H9 (cell line): ENCODE measurements around the gene CCBE1. TPM values are rescaled to one million over a fixed set of nuclear protein-coding genes. Genes with fewer than 3 reads are reported as not detected.

Experiments used
- DNase-seq: peaks from one replicate; pipeline ENCODE4 v3.0.0-alpha.2; 2017
- H2AFZ ChIP-seq: one replicate; pipeline ENCODE4 v1.6.1; 2013; ENCODE audit warnings: mild to moderate bottlenecking, low read length, control low read depth, moderate library complexity
- H2AK5ac ChIP-seq: 2 replicates; pipeline ENCODE4 v1.6.1; 2013; ENCODE audit warnings: low read length, control low read depth, mixed read lengths; ENCODE audit not compliant: insufficient read length
- H2BK120ac ChIP-seq: one replicate; pipeline ENCODE4 v1.6.1; 2013; ENCODE audit warnings: low read depth, mild to moderate bottlenecking, low read length, control low read depth, inconsistent platforms; ENCODE audit not compliant: poor library complexity, severe bottlenecking
- H2BK12ac ChIP-seq: 2 replicates; pipeline ENCODE4 v1.6.1; 2013; ENCODE audit warnings: low read length, control low read depth, mixed read lengths, low read depth; ENCODE audit not compliant: insufficient read length
- H2BK15ac ChIP-seq: 2 replicates; pipeline ENCODE4 v1.6.1; 2013; ENCODE audit warnings: low read depth, low read length, control low read depth
- H2BK20ac ChIP-seq: one replicate; pipeline ENCODE4 v1.6.1; 2013; ENCODE audit warnings: low read depth, mild to moderate bottlenecking, low read length, control low read depth, inconsistent platforms; ENCODE audit not compliant: poor library complexity, severe bottlenecking
- H2BK5ac ChIP-seq: 2 replicates; pipeline ENCODE4 v1.6.1; 2013; ENCODE audit warnings: low read length, control low read depth, mixed read lengths; ENCODE audit not compliant: insufficient read length
- H3K14ac ChIP-seq: 2 replicates; pipeline ENCODE4 v1.6.1; 2013; ENCODE audit warnings: low read length, control low read depth; ENCODE audit not compliant: insufficient read depth
- H3K18ac ChIP-seq: 2 replicates; pipeline ENCODE4 v1.6.1; 2013; ENCODE audit warnings: low read depth, mild to moderate bottlenecking, mixed read lengths, low read length, control low read depth; ENCODE audit not compliant: insufficient read length
- H3K23ac ChIP-seq: 2 replicates; pipeline ENCODE4 v1.6.1; 2013; ENCODE audit warnings: low read length, control low read depth, mixed read lengths, low read depth; ENCODE audit not compliant: insufficient read length
- H3K23me2 ChIP-seq: 2 replicates; pipeline ENCODE4 v1.6.1; 2013; ENCODE audit warnings: low read depth, mild to moderate bottlenecking, mixed read lengths, low read length, control low read depth; ENCODE audit not compliant: insufficient read length, poor library complexity, severe bottlenecking
- H3K27ac ChIP-seq: 2 replicates; pipeline ENCODE4 v1.5.1; 2013; ENCODE audit warnings: low read length, control low read depth, mixed read lengths, low read depth; ENCODE audit not compliant: insufficient read length
- H3K27me3 ChIP-seq: 2 replicates; pipeline ENCODE4 v1.6.1; 2013; ENCODE audit warnings: low read length, control low read depth, inconsistent platforms; ENCODE audit not compliant: insufficient read depth
- H3K4ac ChIP-seq: 2 replicates; pipeline ENCODE4 v1.6.1; 2013; ENCODE audit warnings: low read depth, mild to moderate bottlenecking, control low read depth, inconsistent platforms, low read length, moderate library complexity
- H3K4me1 ChIP-seq: 2 replicates; pipeline ENCODE4 v1.6.1; 2013; ENCODE audit warnings: low read length, control low read depth, inconsistent platforms; ENCODE audit not compliant: insufficient read depth
- H3K4me2 ChIP-seq: 2 replicates; pipeline ENCODE4 v1.6.1; 2013; ENCODE audit warnings: low read length, control low read depth, mixed read lengths; ENCODE audit not compliant: insufficient read length, insufficient read depth
- H3K56ac ChIP-seq: 2 replicates; pipeline ENCODE4 v1.6.1; 2013; ENCODE audit warnings: low read depth, mild to moderate bottlenecking, mixed read lengths, low read length, control low read depth; ENCODE audit not compliant: insufficient read length
- H3K79me1 ChIP-seq: 2 replicates; pipeline ENCODE4 v1.6.1; 2013; ENCODE audit warnings: low read depth, mild to moderate bottlenecking, moderate library complexity, low read length, control low read depth, inconsistent platforms; ENCODE audit not compliant: insufficient read depth, poor library complexity, severe bottlenecking
- H3K79me2 ChIP-seq: 2 replicates; pipeline ENCODE4 v1.6.1; 2013; ENCODE audit warnings: low read length, control low read depth, inconsistent platforms; ENCODE audit not compliant: insufficient read depth
- H3K9ac ChIP-seq: 2 replicates; pipeline ENCODE4 v1.6.1; 2013; ENCODE audit warnings: low read length, control low read depth, mixed read lengths; ENCODE audit not compliant: insufficient read length; ENCODE audit errors: extremely low read depth
- H3K9me3 ChIP-seq: one replicate; pipeline ENCODE4 v1.6.1; 2013; ENCODE audit warnings: low read depth, low read length, inconsistent platforms; ENCODE audit not compliant: control insufficient read depth
- H3T11ph ChIP-seq: one replicate; pipeline ENCODE4 v1.6.1; 2013; ENCODE audit warnings: mild to moderate bottlenecking, low read length, control low read depth, inconsistent platforms
- H4K20me1 ChIP-seq: one replicate; pipeline ENCODE4 v1.6.1; 2013; ENCODE audit not compliant: control insufficient read depth, insufficient read length, insufficient read depth
- H4K5ac ChIP-seq: 2 replicates; pipeline ENCODE4 v1.6.1; 2013; ENCODE audit warnings: low read depth, mild to moderate bottlenecking, mixed read lengths, low read length, control low read depth; ENCODE audit not compliant: insufficient read length
- H4K8ac ChIP-seq: replicated peaks from 2 replicates; pipeline ENCODE4 v1.6.1; 2013; ENCODE audit warnings: low read length, control low read depth, mixed read lengths, low read depth; ENCODE audit not compliant: insufficient read length
- H4K91ac ChIP-seq: 2 replicates; pipeline ENCODE4 v1.6.1; 2013; ENCODE audit warnings: low read depth, mild to moderate bottlenecking, moderate library complexity, mixed read lengths, low read length, control low read depth; ENCODE audit not compliant: insufficient read length
- H3K27ac Mint-ChIP-seq, 3 experiments: 2 replicates in 2 of 3; 3 replicates in 1 of 3; pipeline ENCODE4 v1.8.0; 2020 to 2021; ENCODE audit warnings: mixed read lengths in 3 of 3, mild to moderate bottlenecking in 1 of 3, moderate library complexity in 1 of 3
- H3K27me3 Mint-ChIP-seq: 2 replicates; pipeline ENCODE4 v1.8.0; 2021; ENCODE audit warnings: low read depth, mild to moderate bottlenecking, moderate library complexity, mixed read lengths
- H3K36me3 Mint-ChIP-seq, 3 experiments: 2 replicates in 2 of 3; 3 replicates in 1 of 3; pipeline ENCODE4 v1.8.0; 2020 to 2021; ENCODE audit warnings: low read depth in 3 of 3, mixed read lengths in 3 of 3; ENCODE audit not compliant: insufficient read depth in 1 of 3
- H3K4me1 Mint-ChIP-seq, 2 experiments: 2 replicates each; pipeline ENCODE4 v1.8.0; 2020; ENCODE audit warnings: mixed read lengths in 2 of 2
- H3K4me3 Mint-ChIP-seq, 2 experiments: 2 replicates in 1 of 2; 3 replicates in 1 of 2; pipeline ENCODE4 v1.8.0; 2020 to 2021; ENCODE audit warnings: mild to moderate bottlenecking in 2 of 2, mixed read lengths in 2 of 2, moderate library complexity in 1 of 2
- H3K9me3 Mint-ChIP-seq, 2 experiments: 2 replicates in 1 of 2; 3 replicates in 1 of 2; pipeline ENCODE4 v1.8.0; 2020; ENCODE audit warnings: mild to moderate bottlenecking in 2 of 2, mixed read lengths in 2 of 2, moderate library complexity in 1 of 2
- total RNA-seq: library from RNA; stranded (reverse); gene quantifications from 2 replicates; pipeline ENCODE4 v1.2.1, GENCODE V29; 2021
- TF ChIP-seq, protein P1 (sequence below): fragments of 200-600 bp; sonication (generic); conservative IDR thresholded peaks from 3 replicates; pipeline ENCODE4 v1.8.0; 2021; ENCODE audit warnings: antibody characterized with exemption, mild to moderate bottlenecking

The CCBE1 gene
- total RNA-seq, 1 experiment from 2014 or later, result 0.39 TPM

DNA sequence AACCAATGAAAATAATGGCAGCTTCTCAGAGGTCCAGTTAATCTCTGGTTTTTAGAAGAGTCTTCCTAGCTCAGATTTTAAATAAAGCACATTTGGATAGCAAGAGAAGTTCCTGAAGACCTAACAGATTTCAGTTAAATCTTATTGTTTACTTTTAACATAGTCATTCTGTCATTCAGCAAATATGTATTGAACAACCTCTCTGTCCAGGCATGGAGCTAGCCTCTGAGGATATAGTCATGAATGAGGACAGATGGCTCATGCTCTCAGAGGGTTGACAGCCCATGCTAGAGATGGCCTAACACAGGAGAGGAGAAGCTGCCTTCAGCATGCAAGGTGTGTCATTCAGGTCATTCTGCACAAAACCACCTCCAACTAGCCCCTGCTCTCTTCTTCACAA is 6.2 kb downstream of the CCBE1 start:
- H4K5ac ChIP-seq, result no peak overlapping the region
- H4K20me1 ChIP-seq, result no peaks in the 10 kb centered on the region
- peaks cover under 1% of the 10 kb centered on the region for H3K23me2 ChIP-seq
- Mint-ChIP-seq H3K9me3 (no peaks in the 10 kb centered on the region; a peak in 1 of 5 replicates), H3K27ac (no peak overlapping the region), H3K4me3 (no peak overlapping the region; a peak in 1 of 5 replicates), H3K36me3 (no peaks in the 10 kb centered on the region; a peak in 2 of 7 replicates), H3K27me3 (peaks cover 84% of the 10 kb centered on the region), H3K4me1 (peaks cover 48% of the 10 kb centered on the region in 2 experiments)
- no peaks in the 10 kb centered on the region for H3K9me3 ChIP-seq
- no peaks in the 10 kb centered on the region for H3K79me1 ChIP-seq
- no peak overlapping the region for H3K23ac ChIP-seq
- no peak overlapping the region for H2BK5ac ChIP-seq
- H3K4me2 ChIP-seq, result no peak overlapping the region
- TF ChIP-seq, protein P1, sequence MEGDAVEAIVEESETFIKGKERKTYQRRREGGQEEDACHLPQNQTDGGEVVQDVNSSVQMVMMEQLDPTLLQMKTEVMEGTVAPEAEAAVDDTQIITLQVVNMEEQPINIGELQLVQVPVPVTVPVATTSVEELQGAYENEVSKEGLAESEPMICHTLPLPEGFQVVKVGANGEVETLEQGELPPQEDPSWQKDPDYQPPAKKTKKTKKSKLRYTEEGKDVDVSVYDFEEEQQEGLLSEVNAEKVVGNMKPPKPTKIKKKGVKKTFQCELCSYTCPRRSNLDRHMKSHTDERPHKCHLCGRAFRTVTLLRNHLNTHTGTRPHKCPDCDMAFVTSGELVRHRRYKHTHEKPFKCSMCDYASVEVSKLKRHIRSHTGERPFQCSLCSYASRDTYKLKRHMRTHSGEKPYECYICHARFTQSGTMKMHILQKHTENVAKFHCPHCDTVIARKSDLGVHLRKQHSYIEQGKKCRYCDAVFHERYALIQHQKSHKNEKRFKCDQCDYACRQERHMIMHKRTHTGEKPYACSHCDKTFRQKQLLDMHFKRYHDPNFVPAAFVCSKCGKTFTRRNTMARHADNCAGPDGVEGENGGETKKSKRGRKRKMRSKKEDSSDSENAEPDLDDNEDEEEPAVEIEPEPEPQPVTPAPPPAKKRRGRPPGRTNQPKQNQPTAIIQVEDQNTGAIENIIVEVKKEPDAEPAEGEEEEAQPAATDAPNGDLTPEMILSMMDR, result no peak
- H3T11ph ChIP-seq, result no peak overlapping the region
- H2BK120ac ChIP-seq, result no peak overlapping the region
- no peak overlapping the region for H3K14ac ChIP-seq
- H4K91ac ChIP-seq, result no peak overlapping the region
- H3K56ac ChIP-seq, result no peak overlapping the region
- H3K79me2 ChIP-seq, result no peaks in the 10 kb centered on the region
- no peak overlapping the region for H2BK12ac ChIP-seq
- H3K27me3 ChIP-seq, result peaks cover 13% of the 10 kb centered on the region
- no peak for DNase-seq
- H2BK15ac ChIP-seq, result no peak overlapping the region
- H3K18ac ChIP-seq, result no peak overlapping the region
- no peak overlapping the region for H2AK5ac ChIP-seq
- peaks cover 21% of the 10 kb centered on the region; the same call in 1 of the 2 replicates for H3K4me1 ChIP-seq
- H3K27ac ChIP-seq, result no peak overlapping the region
- H3K4ac ChIP-seq, result no peak overlapping the region
- H4K8ac ChIP-seq, result no peak overlapping the region
- no peak overlapping the region for H3K9ac ChIP-seq
- H2BK20ac ChIP-seq, result no peak overlapping the region
- H2AFZ ChIP-seq, result no peak overlapping the region
